T-helper 22 cell (primary cell): Measurements from ENCODE around the gene NRIP1.

ENCODE experiments used
- DNase-seq: peaks from one replicate; pipeline ENCODE4 v3.0.0-alpha.2; 2020; ENCODE audit warnings: low read depth

The NRIP1 gene

DNA sequence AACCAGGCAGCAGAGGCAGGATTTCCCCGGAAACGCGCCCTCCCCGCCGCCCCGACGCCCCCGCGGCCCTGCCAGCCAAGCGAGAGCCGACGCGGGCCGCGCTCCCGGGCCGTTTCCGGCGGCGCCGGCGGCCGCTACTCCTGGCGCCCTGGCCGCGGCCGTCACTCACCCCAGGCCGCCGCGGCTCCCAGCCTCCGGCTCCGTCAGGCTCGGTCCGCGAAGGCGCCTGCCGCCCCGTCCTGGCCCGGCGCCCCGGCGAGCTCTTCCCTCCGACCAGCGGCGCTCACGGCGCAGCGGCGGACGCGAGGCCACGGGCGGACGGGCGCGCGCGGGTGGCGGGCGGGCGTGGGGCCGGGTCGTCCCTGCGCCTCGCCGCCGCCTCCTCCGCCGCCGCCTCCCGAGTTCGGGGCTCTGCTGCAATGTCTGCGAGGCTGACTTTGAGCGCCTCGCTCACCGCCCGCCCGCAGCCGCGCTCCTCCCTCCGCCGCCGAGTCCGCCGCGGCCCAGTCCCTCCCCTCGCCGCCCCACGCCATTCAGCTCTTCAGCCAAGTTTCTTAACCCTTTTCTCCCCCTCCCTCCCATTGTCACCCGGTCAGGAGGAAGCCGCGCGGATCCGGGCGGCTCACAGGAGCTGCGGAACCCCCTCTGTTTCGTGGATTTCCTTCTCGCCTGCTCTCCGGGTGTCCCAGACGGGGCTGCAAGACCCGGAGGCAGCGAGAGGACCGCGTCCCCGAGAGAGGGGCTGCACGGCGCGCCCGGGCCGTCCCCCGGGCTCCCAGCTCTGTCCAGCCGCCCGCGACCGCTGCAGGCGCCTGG lies at the start of gene NRIP1:
NRIP1 (minus strand) TSS at position 425 of the 816 bp plus-strand sequence. CDS start 96,808 bp downstream, outside the sequence.
- DNase-seq: peak; percentile 57

DNA sequence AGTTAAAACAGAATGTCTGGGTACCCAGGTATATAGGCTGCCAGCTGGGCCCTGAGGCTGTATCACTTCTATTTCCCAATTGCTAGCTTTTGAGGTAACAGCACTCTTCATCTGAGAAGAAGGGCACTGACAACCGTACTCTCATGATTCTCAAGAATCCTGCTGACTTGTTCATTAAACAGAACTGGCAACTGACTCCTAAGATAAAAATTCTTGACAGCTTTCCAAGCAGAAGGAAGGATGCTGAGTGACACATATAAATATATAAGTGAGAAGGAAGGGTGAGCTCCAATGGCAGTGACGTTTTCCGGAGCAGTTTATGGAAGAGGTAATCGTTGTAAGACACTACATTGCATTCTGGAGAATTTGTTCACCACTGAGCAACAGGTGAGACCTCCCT lies 48.1 kb upstream of the NRIP1 start:
- DNase-seq: no peak

- DNase-seq: no peak
Observed at GRCh38 chr21:15108801-15109200, 44.0 kb upstream of the NRIP1 start.

DNA sequence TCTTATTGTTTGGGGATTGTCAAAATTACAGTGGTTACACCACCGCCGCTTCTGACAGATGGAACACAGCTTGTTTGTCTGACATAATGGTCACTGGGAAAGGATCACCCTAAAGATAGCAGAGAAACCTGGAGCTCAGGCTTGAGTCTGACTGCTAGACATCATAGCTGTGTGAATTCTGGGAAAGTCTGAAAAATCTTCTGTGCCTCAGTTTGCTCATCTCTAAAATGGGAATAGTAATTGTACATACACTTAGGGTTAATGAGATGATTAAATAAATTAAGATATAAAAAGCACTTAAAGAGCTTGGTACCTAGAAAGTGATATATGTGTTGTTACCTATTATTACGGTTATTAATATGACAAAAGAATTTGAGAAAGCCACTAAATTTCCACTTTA lies 39.7 kb upstream of the NRIP1 start:
- no peak for DNase-seq

GRCh38 chr21:15098908-15099307 lies 34.1 kb upstream of the NRIP1 start:
- no peak for DNase-seq

DNA sequence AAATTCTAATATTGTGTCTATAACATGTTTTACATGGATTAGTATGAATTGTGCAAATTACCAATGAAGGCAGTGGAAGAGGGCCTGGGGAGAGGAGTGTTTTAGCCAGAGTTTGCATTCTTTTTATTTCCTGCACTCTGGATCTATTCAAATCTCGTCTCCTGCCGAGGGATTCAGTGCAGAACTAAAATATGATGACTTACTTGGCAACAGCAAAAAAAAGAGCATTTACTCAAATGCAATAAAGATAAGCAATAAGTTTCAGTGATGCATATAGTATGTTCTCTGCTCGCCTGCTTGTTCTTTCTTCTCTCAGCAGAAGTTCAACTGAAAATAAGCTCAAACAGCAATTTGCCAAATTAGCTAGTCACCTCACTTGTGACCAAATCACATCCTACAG lies 33.4 kb upstream of the NRIP1 start:
- no peak for DNase-seq

- DNase-seq: no peak
Observed at GRCh38 chr21:15097580-15097979, 32.8 kb upstream of the NRIP1 start.

- DNase-seq: no peak
Observed at GRCh38 chr21:15096146-15096545, 31.3 kb upstream of the NRIP1 start.

DNA sequence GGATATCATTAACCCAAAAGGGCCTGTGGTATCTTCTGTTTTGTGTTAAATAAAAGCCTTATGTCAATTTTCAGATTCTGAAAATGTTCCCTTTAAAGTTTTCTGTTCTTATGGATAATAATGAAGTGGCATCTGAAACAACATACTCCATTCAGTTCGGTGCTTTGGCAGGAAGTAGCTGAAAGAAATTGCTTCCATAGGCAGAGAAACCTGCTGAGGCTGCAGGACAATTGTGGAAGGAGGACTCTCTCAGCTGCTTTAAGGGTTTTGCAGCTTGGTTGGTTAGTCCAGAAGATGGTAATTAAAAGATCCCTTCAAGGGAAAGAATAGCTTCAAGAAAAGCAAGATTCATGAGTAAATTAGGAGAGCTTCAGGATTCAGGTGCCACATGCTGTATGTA lies 30.5 kb upstream of the NRIP1 start:
- DNase-seq: no peak

- DNase-seq: no peak
Observed at GRCh38 chr21:15094706-15095105, 29.9 kb upstream of the NRIP1 start.

DNA sequence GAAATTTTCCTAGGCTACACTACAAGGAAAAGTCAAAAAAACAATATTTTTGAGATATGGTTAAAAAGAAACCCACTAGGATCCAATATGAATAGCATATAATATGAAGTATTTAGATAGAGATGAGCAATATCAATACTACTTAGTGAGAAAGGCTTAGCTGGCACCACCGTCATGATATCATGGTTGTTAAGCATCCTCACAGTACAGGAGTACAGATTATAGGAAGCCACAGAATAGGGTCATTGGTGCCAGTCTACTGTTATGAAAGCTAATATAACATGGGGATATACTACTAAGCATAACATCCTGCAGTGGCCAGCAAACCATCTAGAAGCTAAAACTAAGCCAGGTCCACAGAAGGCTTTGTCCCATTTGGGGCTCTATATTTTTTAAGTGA lies 28.4 kb upstream of the NRIP1 start:
- no peak for DNase-seq

GRCh38 chr21:15092745-15093144 lies 27.9 kb upstream of the NRIP1 start:
- no peak for DNase-seq

- DNase-seq: no peak
Observed at GRCh38 chr21:15090390-15090789, 25.6 kb upstream of the NRIP1 start.

DNA sequence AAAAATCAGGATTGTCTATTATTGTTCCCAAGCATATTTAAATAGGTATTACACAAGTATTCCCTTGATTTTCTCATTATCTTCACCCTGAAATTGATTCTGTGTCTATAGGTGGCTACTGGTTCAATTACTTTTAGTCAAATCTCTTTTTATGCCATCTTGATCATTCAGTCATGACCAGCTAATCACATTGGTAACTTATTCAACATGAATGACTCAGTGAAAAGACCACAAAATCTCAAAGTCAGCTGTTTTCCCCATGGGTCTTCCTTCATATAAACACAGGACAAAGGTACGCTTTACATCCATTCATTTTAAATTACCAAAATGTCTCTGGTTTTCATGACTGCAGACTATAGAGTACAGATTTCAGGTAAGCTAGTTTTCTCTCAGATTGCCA lies 23.7 kb upstream of the NRIP1 start:
- DNase-seq: no peak

- DNase-seq: no peak
Observed at GRCh38 chr21:15084668-15085067, 19.9 kb upstream of the NRIP1 start.

- no peak for DNase-seq
Observed at GRCh38 chr21:15080526-15080925, 15.7 kb upstream of the NRIP1 start.

DNA sequence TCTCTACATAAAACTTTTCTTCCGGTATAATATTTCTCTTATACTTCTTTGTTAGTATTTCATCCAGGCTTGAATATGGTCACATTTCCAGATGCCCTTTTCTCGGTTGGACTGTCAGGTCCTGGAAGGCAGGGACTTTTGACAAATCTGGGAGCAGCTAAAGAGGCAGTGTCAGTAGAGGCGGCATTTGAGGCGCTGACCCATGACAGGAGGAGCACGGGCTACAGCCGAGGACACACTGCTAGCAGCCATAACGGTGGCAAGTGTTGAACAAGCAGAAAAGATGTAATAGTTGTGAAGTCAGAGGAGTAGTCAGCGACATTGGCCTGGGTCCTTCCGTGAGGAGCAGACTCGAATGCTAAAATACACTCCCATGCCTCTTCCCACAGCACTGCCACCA lies 14.5 kb upstream of the NRIP1 start:
- no peak for DNase-seq

- DNase-seq: no peak
Observed at GRCh38 chr21:15078180-15078579, 13.4 kb upstream of the NRIP1 start.

GRCh38 chr21:15077529-15078145 lies 12.8 kb upstream of the NRIP1 start:
- DNase-seq: no peak

DNA sequence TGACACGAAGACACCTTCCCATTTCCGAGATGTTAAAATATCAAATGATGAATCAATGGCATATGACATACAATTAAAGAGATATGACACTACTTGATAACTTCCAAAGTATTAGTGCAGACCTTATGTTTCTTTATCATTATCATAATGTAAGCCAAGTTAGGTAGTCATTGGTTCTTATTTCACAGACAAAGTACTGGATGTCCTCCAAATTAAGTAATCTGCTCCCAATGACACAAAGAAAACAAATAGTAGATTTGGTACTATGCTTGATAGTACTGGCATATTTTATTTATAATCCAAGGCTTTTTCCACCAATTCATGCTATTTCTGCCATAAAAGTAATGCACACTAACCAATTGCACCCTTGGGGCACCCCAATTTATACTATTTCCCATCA lies 11.9 kb upstream of the NRIP1 start:
- DNase-seq: no peak

- no peak for DNase-seq
Observed at GRCh38 chr21:15071009-15071408, 6.2 kb upstream of the NRIP1 start.

DNA sequence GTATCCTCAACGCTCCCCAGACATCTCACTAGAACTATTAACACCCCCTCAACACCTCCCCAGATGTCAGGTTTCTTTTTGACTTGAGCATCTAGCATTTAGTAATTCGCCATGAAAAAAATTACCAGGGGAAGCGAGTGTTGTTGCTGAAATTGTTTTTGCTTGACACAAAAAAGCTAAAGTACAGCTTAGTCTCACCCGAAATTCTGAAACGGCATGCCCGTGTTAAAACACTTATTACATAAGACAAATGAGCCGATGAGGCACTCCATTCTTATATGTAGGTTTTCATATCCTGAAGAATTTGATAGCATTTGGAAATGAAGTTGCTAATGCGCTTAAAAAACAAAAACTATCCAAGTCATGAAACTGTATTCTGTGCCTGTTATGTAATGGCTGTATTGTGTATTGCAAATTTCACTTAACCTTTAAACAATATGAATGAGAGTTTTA lies 1.3 kb upstream of the NRIP1 start:
- DNase-seq: no peak

GRCh38 chr21:15065392-15066122 lies 757 bp upstream of the NRIP1 start:
- peak; percentile 48 for DNase-seq
